B cell (primary cell): ENCODE data around the gene PPP2R1A. TPM values are rescaled to one million over a fixed set of nuclear protein-coding genes. Genes with fewer than 3 reads are reported as not detected.

ENCODE experiments used
- ATAC-seq: fragments of 200-7000 bp; cut with Tn5 transposase; one replicate; pipeline ENCODE4 v1.10.0; 2021; ENCODE audit warnings: low read depth, mild to moderate bottlenecking, moderate number of reproducible peaks, moderate library complexity
- CTCF ChIA-PET: fragments of 350-600 bp; sonication (Branson Sonifier 250); formaldehyde crosslinking; loops from one replicate; lab custom pipeline; 2021; ENCODE audit warnings: antibody characterized with exemption, inconsistent platforms; lab: Charles Lee
- POLR2A ChIA-PET: fragments of 350-600 bp; sonication (Branson Sonifier 250); formaldehyde crosslinking; loops from one replicate; lab custom pipeline; 2021; ENCODE audit warnings: antibody characterized with exemption; lab: Charles Lee
- DNase-seq: peaks from one replicate; pipeline ENCODE4 v3.0.0; 2013
- H2AFZ ChIP-seq: 2 replicates; pipeline ENCODE4 v1.6.1; 2012; ENCODE audit warnings: mild to moderate bottlenecking, low read depth, low read length; ENCODE audit not compliant: insufficient read depth, poor library complexity, severe bottlenecking
- H3K27ac ChIP-seq, 2 donors: 1 replicate in 1 of 2; 2 replicates in 1 of 2; pipeline ENCODE4 v1.5.1; 2012 to 2013; ENCODE audit warnings: low read length in 2 of 2, mild to moderate bottlenecking in 2 of 2, moderate library complexity in 1 of 2
- H3K27me3 ChIP-seq, 4 experiments: fragments of 200-600 bp in 1 of 4; sonication (generic) in 1 of 4; replicated peaks in 1 of 4; 1 replicate in 2 of 4; 2 replicates in 2 of 4; pipeline versions ENCODE4 v1.6.1 to v1.7.0; 2013 to 2016; ENCODE audit warnings: low read length in 3 of 4, mild to moderate bottlenecking in 2 of 4, mixed read lengths in 1 of 4, moderate library complexity in 1 of 4; ENCODE audit not compliant: insufficient read depth in 4 of 4, control insufficient read depth in 3 of 4; ENCODE audit errors: control extremely low read depth in 1 of 4
- H3K36me3 ChIP-seq, 2 experiments: replicated peaks in 1 of 2; 1 replicate in 1 of 2; 2 replicates in 1 of 2; pipeline versions ENCODE4 v1.6.1 to v1.7.1; 2013; ENCODE audit warnings: low read length in 1 of 2; ENCODE audit not compliant: insufficient read depth in 2 of 2, control insufficient read depth in 1 of 2; ENCODE audit errors: control extremely low read depth in 1 of 2, extremely low read depth in 1 of 2
- H3K4me1 ChIP-seq, 2 donors: fragments of 200-600 bp in 1 of 2; sonication (generic) in 1 of 2; 1 replicate in 1 of 2; 2 replicates in 1 of 2; pipeline versions ENCODE4 v1.5.1 to v1.6.1; 2013 to 2017; ENCODE audit warnings: low read length in 2 of 2; ENCODE audit not compliant: control insufficient read depth in 2 of 2, insufficient read depth in 2 of 2
- H3K4me2 ChIP-seq: replicated peaks from 2 replicates; pipeline ENCODE3; 2012; ENCODE audit warnings: mild to moderate bottlenecking, low read depth, low read length; ENCODE audit not compliant: poor library complexity, severe bottlenecking
- H3K4me3 ChIP-seq, 5 experiments: fragments of 200-600 bp in 1 of 5; sonication (generic) in 1 of 5; 1 replicate in 3 of 5; 2 replicates in 2 of 5; pipeline versions ENCODE4 v1.5.1 to v1.7.0; 2011 to 2016; ENCODE audit warnings: low read length in 4 of 5, mild to moderate bottlenecking in 4 of 5, low read depth in 2 of 5, control low read depth in 1 of 5, moderate library complexity in 1 of 5; ENCODE audit not compliant: insufficient read depth in 1 of 5; ENCODE audit errors: control extremely low read depth in 1 of 5, extremely low read depth in 1 of 5
- H3K79me2 ChIP-seq: fragments of 200-600 bp; sonication (generic); one replicate; pipeline ENCODE4 v1.6.0; 2016; ENCODE audit warnings: low read length; ENCODE audit not compliant: control insufficient read depth, insufficient read depth
- H3K9ac ChIP-seq: fragments of 200-600 bp; sonication (generic); 2 replicates; pipeline ENCODE4 v1.6.1; 2017; ENCODE audit warnings: mild to moderate bottlenecking, low read length, moderate library complexity
- H3K9me3 ChIP-seq, 3 donors: one replicate each; pipeline versions ENCODE4 v1.6.1 to v1.7.1; 2013; ENCODE audit warnings: low read length in 2 of 3; ENCODE audit not compliant: control insufficient read depth in 2 of 3, insufficient read depth in 1 of 3; ENCODE audit errors: control extremely low read depth in 1 of 3
- H4K20me1 ChIP-seq: 2 replicates; pipeline ENCODE4 v1.6.0; 2012; ENCODE audit warnings: mild to moderate bottlenecking, low read length; ENCODE audit not compliant: insufficient read depth, control insufficient read depth, poor library complexity, severe bottlenecking
- H3K27ac Mint-ChIP-seq: one replicate; pipeline ENCODE4 v1.8.0; 2021; ENCODE audit warnings: mixed read lengths
- H3K27me3 Mint-ChIP-seq: one replicate; pipeline ENCODE4 v1.8.0; 2021; ENCODE audit warnings: mixed read lengths
- H3K4me1 Mint-ChIP-seq: one replicate; pipeline ENCODE4 v1.8.0; 2021; ENCODE audit warnings: mixed read lengths
- H3K4me3 Mint-ChIP-seq: one replicate; pipeline ENCODE4 v1.8.0; 2021; ENCODE audit warnings: mixed read lengths
- H3K9me3 Mint-ChIP-seq: one replicate; pipeline ENCODE4 v1.8.0; 2022; ENCODE audit warnings: mixed read lengths; ENCODE audit not compliant: insufficient read depth
- EZH2 ChIP-seq: IDR thresholded peaks from 2 replicates; pipeline ENCODE4 v1.6.1; 2012; ENCODE audit warnings: borderline replicate concordance, low read depth, mild to moderate bottlenecking, moderate library complexity, low read length; ENCODE audit not compliant: insufficient read depth, poor library complexity, severe bottlenecking
- WGBS: methylation state at CpG from one replicate; pipeline ENCODE4 v1.1.5; 2013; ENCODE audit warnings: missing lambda C conversion rate; ENCODE audit not compliant: insufficient coverage; 5-methylcytosine and 5-hydroxymethylcytosine counted together
- intact Hi-C: fragments of 100-400 bp; cut with micrococcal nuclease; formaldehyde crosslinking; loops from one replicate; pipeline ENCODE4 v1.10.0; 2022
- polyA plus RNA-seq: library from polyadenylated mRNA; depleted of rRNA; stranded (reverse); fragments of >200 nt; gene quantifications from 2 replicates; pipeline ENCODE4 v1.2.3, GENCODE V29; 2012
- total RNA-seq, 2 donors: library from RNA; stranded (reverse); fragments of 120-200 nt in 1 of 2; gene quantifications; 1 replicate in 1 of 2; 2 replicates in 1 of 2; pipeline versions ENCODE4 v1.2.3 to v1.2.4, GENCODE V29; 2013 to 2022
- TF ChIP-seq, protein P1 (sequence below): fragments of 200-600 bp; IDR thresholded peaks from one replicate; pipeline ENCODE4 v1.8.0; 2022; ENCODE audit warnings: antibody characterized with exemption, mild to moderate bottlenecking

PPP2R1A gene
- total and polyA plus RNA-seq, 2 donors (not counting 1 experiment from before 2014, with no cell fraction given), result 108 to 202 TPM

- Mint-ChIP-seq H3K27me3 (no peaks in the 10 kb centered on the region), H3K27ac (no peak overlapping the region), H3K9me3 (no peaks in the 10 kb centered on the region), H3K4me3 (no peak overlapping the region), H3K4me1 (no peaks in the 10 kb centered on the region)
- Histone ChIP-seq H3K36me3 (peaks cover 19 to 95% of the 10 kb centered on the region in 2 experiments), H3K4me2 (no peak overlapping the region), H3K9me3 (no peaks in the 10 kb centered on the region), H2AFZ (no peak overlapping the region), H4K20me1 (peaks cover 73% of the 10 kb centered on the region), H3K79me2 (peaks cover 60% of the 10 kb centered on the region), H3K27me3 (no peaks in the 10 kb centered on the region), H3K4me1 (no peaks in the 10 kb centered on the region), H3K27ac (no peak overlapping the region), H3K9ac (no peak overlapping the region), H3K4me3 (no peak overlapping the region)
- CTCF ChIA-PET, result no interaction called here
- TF ChIP-seq EZH2, result no peak
- TF ChIP-seq, protein P1, sequence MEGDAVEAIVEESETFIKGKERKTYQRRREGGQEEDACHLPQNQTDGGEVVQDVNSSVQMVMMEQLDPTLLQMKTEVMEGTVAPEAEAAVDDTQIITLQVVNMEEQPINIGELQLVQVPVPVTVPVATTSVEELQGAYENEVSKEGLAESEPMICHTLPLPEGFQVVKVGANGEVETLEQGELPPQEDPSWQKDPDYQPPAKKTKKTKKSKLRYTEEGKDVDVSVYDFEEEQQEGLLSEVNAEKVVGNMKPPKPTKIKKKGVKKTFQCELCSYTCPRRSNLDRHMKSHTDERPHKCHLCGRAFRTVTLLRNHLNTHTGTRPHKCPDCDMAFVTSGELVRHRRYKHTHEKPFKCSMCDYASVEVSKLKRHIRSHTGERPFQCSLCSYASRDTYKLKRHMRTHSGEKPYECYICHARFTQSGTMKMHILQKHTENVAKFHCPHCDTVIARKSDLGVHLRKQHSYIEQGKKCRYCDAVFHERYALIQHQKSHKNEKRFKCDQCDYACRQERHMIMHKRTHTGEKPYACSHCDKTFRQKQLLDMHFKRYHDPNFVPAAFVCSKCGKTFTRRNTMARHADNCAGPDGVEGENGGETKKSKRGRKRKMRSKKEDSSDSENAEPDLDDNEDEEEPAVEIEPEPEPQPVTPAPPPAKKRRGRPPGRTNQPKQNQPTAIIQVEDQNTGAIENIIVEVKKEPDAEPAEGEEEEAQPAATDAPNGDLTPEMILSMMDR, result no peak
- ATAC-seq (no peak), DNase-seq (no peak)
- POLR2A ChIA-PET, result no interaction called here
- 100% methylated on average over 5 of the region's 5 CpGs for WGBS
- intact Hi-C loops, result no loop called here
Observed at GRCh38 chr19:52214241-52214640, 24.4 kb downstream of the PPP2R1A start.

DNA sequence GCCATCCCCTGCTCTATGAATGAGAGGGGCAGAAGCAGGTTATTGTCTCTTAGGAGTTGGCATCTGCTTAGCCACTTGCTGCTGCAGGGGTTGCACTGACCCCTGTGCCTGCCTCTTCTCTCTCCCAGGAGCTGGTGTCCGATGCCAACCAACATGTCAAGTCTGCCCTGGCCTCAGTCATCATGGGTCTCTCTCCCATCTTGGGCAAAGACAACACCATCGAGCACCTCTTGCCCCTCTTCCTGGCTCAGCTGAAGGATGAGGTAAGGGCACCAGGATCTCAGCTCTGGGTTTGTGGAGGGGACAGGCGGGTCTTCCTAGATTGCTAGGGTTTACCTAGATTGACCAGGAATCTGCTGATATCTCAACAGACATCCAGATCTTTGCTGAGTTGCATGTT lies 26.5 kb downstream of the PPP2R1A start:
- Mint-ChIP-seq H3K27me3 (no peaks in the 10 kb centered on the region), H3K4me3 (no peak overlapping the region), H3K27ac (no peak overlapping the region), H3K9me3 (no peaks in the 10 kb centered on the region), H3K4me1 (no peaks in the 10 kb centered on the region)
- CTCF ChIA-PET, result no interaction called here
- Histone ChIP-seq H3K36me3 (peaks cover 29 to 99% of the 10 kb centered on the region in 2 experiments), H3K27me3 (no peaks in the 10 kb centered on the region), H3K4me1 (no peaks in the 10 kb centered on the region), H3K4me2 (no peak overlapping the region), H2AFZ (no peak overlapping the region), H3K4me3 (no peak overlapping the region), H3K79me2 (peaks cover 44% of the 10 kb centered on the region), H3K9me3 (no peaks in the 10 kb centered on the region), H4K20me1 (peaks cover 68% of the 10 kb centered on the region), H3K9ac (no peak overlapping the region), H3K27ac (no peak overlapping the region)
- 100% methylated on average over 1 of the region's 3 CpGs for WGBS
- POLR2A ChIA-PET, result no interaction called here
- intact Hi-C loops, result no loop called here
- no peak for DNase-seq
- TF ChIP-seq, protein P1, result no peak
- TF ChIP-seq EZH2, result no peak
- no peak for ATAC-seq
